ENCODE results near the gene SNED1.

DNA sequence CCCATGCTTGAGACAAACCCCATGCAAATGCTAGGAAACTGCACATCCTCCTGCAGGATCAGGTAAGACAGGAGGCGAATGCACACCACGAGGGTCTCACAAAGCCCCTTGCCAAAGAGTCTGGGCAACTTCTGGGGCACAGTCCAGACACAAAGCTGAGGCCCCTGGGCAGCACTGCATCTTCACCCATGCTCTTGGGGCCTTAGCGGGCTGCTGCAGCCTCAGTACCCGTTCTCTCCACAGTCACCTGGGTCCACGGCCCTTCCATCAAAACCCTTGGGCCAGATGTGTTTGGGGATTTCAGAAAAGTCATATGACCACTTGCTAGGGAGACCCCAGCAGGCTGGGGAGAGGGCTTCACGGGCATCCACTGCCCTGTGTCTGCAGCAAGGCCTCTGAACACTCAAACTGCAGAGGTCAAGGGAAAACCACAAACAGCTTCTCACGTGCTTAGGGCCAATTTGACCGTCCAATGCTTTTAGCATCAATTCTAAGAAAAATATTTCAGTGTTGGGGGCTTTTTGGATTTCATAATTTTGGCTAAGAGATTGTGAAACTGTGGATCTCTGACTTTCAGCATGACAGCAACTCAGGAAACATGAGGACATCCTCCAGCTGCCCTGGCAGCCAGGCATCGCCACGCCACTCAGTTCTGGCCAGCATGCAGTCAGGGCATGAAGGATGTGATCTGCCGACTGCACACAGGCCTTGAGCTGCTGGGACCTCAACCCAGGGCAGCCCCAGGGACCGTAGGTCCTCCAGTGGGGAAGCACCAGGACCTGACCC, 130.9 kb downstream of the SNED1 start:
- TF ChIP-seq, protein P1, sequence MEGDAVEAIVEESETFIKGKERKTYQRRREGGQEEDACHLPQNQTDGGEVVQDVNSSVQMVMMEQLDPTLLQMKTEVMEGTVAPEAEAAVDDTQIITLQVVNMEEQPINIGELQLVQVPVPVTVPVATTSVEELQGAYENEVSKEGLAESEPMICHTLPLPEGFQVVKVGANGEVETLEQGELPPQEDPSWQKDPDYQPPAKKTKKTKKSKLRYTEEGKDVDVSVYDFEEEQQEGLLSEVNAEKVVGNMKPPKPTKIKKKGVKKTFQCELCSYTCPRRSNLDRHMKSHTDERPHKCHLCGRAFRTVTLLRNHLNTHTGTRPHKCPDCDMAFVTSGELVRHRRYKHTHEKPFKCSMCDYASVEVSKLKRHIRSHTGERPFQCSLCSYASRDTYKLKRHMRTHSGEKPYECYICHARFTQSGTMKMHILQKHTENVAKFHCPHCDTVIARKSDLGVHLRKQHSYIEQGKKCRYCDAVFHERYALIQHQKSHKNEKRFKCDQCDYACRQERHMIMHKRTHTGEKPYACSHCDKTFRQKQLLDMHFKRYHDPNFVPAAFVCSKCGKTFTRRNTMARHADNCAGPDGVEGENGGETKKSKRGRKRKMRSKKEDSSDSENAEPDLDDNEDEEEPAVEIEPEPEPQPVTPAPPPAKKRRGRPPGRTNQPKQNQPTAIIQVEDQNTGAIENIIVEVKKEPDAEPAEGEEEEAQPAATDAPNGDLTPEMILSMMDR (IDR thresholded peaks at IDR 0.05): no peak
- no peak for TF ChIP-seq POLR2A (IDR thresholded peaks at IDR 0.05)

Data from lower leg skin (tissue), 3 donors.